ENCODE data around the gene MYO5B.
"Not testable (repeated sequence)": the region's sequence is repeated elsewhere in the genome, so short reads cannot be mapped to it uniquely, and the experiment has no call there.

Gene MYO5B

DNA sequence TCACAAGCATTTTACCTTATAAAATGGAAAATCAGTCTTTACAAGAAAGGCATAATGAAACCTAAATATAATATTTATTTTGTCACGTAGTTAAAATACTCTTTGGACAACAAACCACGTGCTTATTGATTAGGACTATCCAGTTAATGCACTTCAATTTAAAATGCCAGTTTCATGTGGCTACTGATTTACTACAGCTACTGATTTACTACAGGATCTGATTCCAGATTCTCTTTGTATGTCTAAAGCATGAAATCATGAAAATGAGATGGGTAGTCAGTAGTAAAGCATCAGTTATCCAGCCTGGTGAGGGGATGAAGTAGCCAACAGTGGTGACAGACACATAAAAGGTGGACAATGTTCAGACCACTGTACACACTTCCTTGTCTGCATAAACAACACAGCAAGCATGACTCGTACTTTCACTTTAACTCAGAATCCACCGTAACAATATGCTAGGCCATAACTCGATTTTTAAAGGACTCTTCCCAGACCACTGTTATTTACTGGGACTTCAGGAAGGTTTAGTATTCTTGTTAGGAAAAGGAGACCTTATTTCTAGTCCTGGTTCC lies 406.5 kb downstream of the MYO5B start:
- Histone ChIP-seq H3K4me2 (ENCODE audit: low read length) (no peak overlapping the region), H3K36me3 (ENCODE audit: control insufficient read depth, low read length) (peaks cover 57% of the 10 kb centered on the region)

DNA sequence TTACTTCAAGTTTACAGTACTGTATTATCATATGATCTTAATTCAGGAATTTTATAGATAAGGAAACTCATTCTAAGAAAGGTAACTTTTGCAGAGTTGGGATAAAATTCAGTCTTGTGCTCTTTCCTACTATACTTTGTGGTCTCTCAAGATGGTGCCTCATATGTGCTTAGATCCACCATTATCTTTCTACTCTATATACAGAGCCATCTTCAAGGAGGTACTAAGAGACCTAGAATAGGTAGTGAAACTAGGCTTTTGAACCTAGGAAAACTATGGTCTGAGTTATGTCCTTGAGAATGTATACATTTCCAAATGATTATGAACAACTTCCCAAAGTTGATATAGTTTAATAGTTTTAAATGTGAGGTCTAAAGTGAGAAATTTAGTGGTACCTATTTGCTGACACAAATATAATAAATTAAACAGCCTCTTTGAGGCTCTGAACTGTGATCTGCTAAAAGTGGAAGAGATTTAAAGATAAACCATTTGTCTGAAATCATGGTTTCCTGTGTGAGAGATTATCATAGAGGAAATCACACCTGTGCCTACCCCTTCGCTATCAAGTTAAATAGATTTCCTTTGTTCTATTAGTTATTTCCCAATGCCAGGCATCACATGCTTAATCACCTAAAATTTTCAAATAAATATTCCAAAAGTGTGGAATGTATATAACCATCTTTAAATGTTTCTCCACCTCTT lies 408.8 kb downstream of the MYO5B start:
- H4K20me1 ChIP-seq (ENCODE audit: control insufficient read depth, insufficient read depth, low read depth, low read length) = no peaks in the 10 kb centered on the region
- TF ChIP-seq, protein P1, sequence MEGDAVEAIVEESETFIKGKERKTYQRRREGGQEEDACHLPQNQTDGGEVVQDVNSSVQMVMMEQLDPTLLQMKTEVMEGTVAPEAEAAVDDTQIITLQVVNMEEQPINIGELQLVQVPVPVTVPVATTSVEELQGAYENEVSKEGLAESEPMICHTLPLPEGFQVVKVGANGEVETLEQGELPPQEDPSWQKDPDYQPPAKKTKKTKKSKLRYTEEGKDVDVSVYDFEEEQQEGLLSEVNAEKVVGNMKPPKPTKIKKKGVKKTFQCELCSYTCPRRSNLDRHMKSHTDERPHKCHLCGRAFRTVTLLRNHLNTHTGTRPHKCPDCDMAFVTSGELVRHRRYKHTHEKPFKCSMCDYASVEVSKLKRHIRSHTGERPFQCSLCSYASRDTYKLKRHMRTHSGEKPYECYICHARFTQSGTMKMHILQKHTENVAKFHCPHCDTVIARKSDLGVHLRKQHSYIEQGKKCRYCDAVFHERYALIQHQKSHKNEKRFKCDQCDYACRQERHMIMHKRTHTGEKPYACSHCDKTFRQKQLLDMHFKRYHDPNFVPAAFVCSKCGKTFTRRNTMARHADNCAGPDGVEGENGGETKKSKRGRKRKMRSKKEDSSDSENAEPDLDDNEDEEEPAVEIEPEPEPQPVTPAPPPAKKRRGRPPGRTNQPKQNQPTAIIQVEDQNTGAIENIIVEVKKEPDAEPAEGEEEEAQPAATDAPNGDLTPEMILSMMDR (IDR thresholded peaks at IDR 0.05; ENCODE audit: low read depth, low read length, poor library complexity, severe bottlenecking) = no peak
- no peak for TF ChIP-seq EZH2phosphoT487 (IDR thresholded peaks at IDR 0.05; ENCODE audit: borderline replicate concordance, low read length)
- no peaks in the 10 kb centered on the region for H3K9me2 ChIP-seq (replicated peaks; ENCODE audit: control insufficient read depth, low read length)
- peaks cover 47% of the 10 kb centered on the region for H3K36me3 ChIP-seq (ENCODE audit: control insufficient read depth, low read length)
- no peaks in the 10 kb centered on the region for H3K9me3 ChIP-seq (ENCODE audit: control insufficient read depth, insufficient read depth, low read length)
- no peak overlapping the region for H3K4me3 ChIP-seq (ENCODE audit: low read length)
- H3K79me2 ChIP-seq (ENCODE audit: control insufficient read depth, low read length) = no peaks in the 10 kb centered on the region
- H3K27me3 ChIP-seq (ENCODE audit: control insufficient read depth, low read length) = no peaks in the 10 kb centered on the region
- no peak overlapping the region for H3K27ac ChIP-seq (ENCODE audit: low read depth, low read length)
- H3K4me1 ChIP-seq (ENCODE audit: control insufficient read depth, low read length) = no peaks in the 10 kb centered on the region
- H3F3A ChIP-seq (ENCODE audit: control insufficient read depth, insufficient read depth) = no peaks in the 10 kb centered on the region
- no peak overlapping the region for H3K4me2 ChIP-seq (ENCODE audit: low read length)

More for the DNA sequence above, 406.5 kb downstream of the MYO5B start:
- no peak for TF ChIP-seq EZH2phosphoT487 (IDR thresholded peaks at IDR 0.05; ENCODE audit: borderline replicate concordance, low read length)
- TF ChIP-seq, protein P1 (IDR thresholded peaks at IDR 0.05; ENCODE audit: low read depth, low read length, poor library complexity, severe bottlenecking) = no peak
- no peaks in the 10 kb centered on the region for H3F3A ChIP-seq (ENCODE audit: control insufficient read depth, insufficient read depth)
- H3K4me1 ChIP-seq (ENCODE audit: control insufficient read depth, low read length) = no peaks in the 10 kb centered on the region
- H3K27me3 ChIP-seq (ENCODE audit: control insufficient read depth, low read length) = no peaks in the 10 kb centered on the region
- H3K9me2 ChIP-seq (replicated peaks; ENCODE audit: control insufficient read depth, low read length) = no peaks in the 10 kb centered on the region
- H3K9me3 ChIP-seq (ENCODE audit: control insufficient read depth, insufficient read depth, low read length) = no peaks in the 10 kb centered on the region
- no peak overlapping the region for H3K27ac ChIP-seq (ENCODE audit: low read depth, low read length)
- no peak overlapping the region for H3K4me3 ChIP-seq (ENCODE audit: low read length)
- no peaks in the 10 kb centered on the region for H4K20me1 ChIP-seq (ENCODE audit: control insufficient read depth, insufficient read depth, low read depth, low read length)
- no peaks in the 10 kb centered on the region for H3K79me2 ChIP-seq (ENCODE audit: control insufficient read depth, low read length)

DNA sequence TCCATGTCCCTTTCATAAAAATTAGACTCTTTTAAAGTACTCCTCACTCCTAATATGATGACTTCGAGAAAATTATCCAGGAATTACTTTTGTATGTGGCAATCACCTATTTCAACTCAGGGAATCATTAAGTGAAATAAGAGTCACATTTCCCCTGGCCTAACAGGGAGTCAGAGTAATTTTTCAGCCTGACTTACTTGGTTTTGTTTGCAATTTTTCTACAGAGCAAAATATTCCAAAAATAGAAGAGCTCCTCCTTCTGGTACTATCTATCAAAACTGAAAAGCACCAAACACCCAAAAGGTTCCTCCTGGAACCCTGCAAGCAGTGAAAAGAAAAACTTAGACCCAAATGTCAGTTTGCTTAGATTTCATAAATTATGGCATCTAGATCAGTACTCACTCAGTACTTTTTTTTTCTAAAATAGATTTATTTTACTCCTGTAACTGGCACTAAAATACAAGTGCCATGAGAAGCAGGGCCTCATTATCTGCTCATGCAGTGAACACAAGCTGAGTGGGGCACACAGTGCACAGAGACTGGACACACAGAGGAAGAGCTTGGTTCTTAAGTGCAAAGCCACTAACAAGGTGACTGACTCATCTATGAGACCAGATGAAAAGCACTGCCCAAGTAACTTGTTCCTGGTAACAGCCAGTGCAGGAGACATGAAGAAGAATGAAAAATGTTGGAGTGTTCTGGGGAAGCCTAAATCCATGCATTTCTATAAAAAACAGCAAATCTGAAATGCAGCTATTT lies 410.3 kb downstream of the MYO5B start:
- H3K36me3 ChIP-seq (ENCODE audit: control insufficient read depth, low read length) = peaks cover 33% of the 10 kb centered on the region
- H3K79me2 ChIP-seq (ENCODE audit: control insufficient read depth, low read length) = no peaks in the 10 kb centered on the region
- TF ChIP-seq, protein P1 (IDR thresholded peaks at IDR 0.05; ENCODE audit: low read depth, low read length, poor library complexity, severe bottlenecking) = no peak
- no peak for TF ChIP-seq EZH2phosphoT487 (IDR thresholded peaks at IDR 0.05; ENCODE audit: borderline replicate concordance, low read length)

DNA sequence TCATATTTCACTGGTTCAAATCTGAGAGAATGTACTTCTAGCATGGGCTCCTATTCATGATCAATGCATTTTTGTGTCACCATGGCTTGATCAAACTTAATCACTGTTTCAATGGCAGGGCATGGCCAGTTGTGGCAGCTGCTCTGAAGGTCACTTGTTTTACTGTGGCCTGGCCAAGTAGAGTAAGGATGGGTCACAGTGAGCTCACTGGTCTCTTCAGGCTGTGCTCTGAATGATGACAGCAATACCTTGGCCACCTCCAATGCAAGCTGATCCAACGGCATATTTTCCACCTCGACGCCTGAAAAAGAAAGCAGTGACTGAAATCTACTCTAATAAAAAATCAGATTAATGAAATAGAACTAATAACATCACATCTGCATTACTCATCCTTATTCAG lies 411.3 kb downstream of the MYO5B start:
- not testable (repeated sequence) for H3K79me2 ChIP-seq (ENCODE audit: control insufficient read depth, low read length); H4K20me1 ChIP-seq (ENCODE audit: control insufficient read depth, insufficient read depth, low read depth, low read length); H3K9me3 ChIP-seq (ENCODE audit: control insufficient read depth, insufficient read depth, low read length); H3K27ac ChIP-seq (ENCODE audit: low read depth, low read length); H3K4me2 ChIP-seq (ENCODE audit: low read length); H3K27me3 ChIP-seq (ENCODE audit: control insufficient read depth, low read length); H3K4me3 ChIP-seq (ENCODE audit: low read length); H3F3A ChIP-seq (ENCODE audit: control insufficient read depth, insufficient read depth); H3K9me2 ChIP-seq (replicated peaks; ENCODE audit: control insufficient read depth, low read length); H3K4me1 ChIP-seq (ENCODE audit: control insufficient read depth, low read length)
- H3K36me3 ChIP-seq (ENCODE audit: control insufficient read depth, low read length) = peaks cover 30% of the 10 kb centered on the region

More for the DNA sequence above, 410.3 kb downstream of the MYO5B start:
- H3K9me2 ChIP-seq (replicated peaks; ENCODE audit: control insufficient read depth, low read length) = no peaks in the 10 kb centered on the region
- H3K27me3 ChIP-seq (ENCODE audit: control insufficient read depth, low read length) = no peaks in the 10 kb centered on the region
- no peaks in the 10 kb centered on the region for H4K20me1 ChIP-seq (ENCODE audit: control insufficient read depth, insufficient read depth, low read depth, low read length)
- no peaks in the 10 kb centered on the region for H3K9me3 ChIP-seq (ENCODE audit: control insufficient read depth, insufficient read depth, low read length)
- no peaks in the 10 kb centered on the region for H3K4me1 ChIP-seq (ENCODE audit: control insufficient read depth, low read length)
- H3K4me3 ChIP-seq (ENCODE audit: low read length) = no peak overlapping the region
- no peak overlapping the region for H3K4me2 ChIP-seq (ENCODE audit: low read length)
- no peaks in the 10 kb centered on the region for H3F3A ChIP-seq (ENCODE audit: control insufficient read depth, insufficient read depth)
- H3K27ac ChIP-seq (ENCODE audit: low read depth, low read length) = no peak overlapping the region

Data from DOHH2 (cell line).